Measurements from ENCODE around the gene PEAK1.

The PEAK1 gene

GRCh38 chr15:77144492-77145070 is 275.3 kb downstream of the PEAK1 start:
- intact Hi-C loops (cut with DNase I) = no loop called here
- DNase-seq = no peak

- no peak for DNase-seq
- intact Hi-C loops (cut with DNase I) = no loop called here
These were observed 275.9 kb downstream of the PEAK1 start for GRCh38 chr15:77144026-77144425.

GRCh38 chr15:77143616-77144015 is 276.3 kb downstream of the PEAK1 start:
- DNase-seq = no peak
- intact Hi-C loops (cut with DNase I) = no loop called here

GRCh38 chr15:77143191-77143590 is 276.7 kb downstream of the PEAK1 start:
- DNase-seq = no peak
- intact Hi-C loops (cut with DNase I) = no loop called here

- no peak for DNase-seq
- intact Hi-C loops (cut with DNase I) = no loop called here
These were observed 279.7 kb downstream of the PEAK1 start for GRCh38 chr15:77140220-77140619.

GRCh38 chr15:77139312-77139711 is 280.6 kb downstream of the PEAK1 start:
- intact Hi-C loops (cut with DNase I) = no loop called here
- DNase-seq = no peak

- DNase-seq = no peak
- intact Hi-C loops (cut with DNase I) = no loop called here
These were observed 281.8 kb downstream of the PEAK1 start for GRCh38 chr15:77138167-77138522.

- intact Hi-C loops (cut with DNase I) = no loop called here
- DNase-seq = no peak
These were observed 284.7 kb downstream of the PEAK1 start for GRCh38 chr15:77135181-77135580.

GRCh38 chr15:77130315-77130930 is 289.5 kb downstream of the PEAK1 start:
- intact Hi-C loops (cut with DNase I) = no loop called here

GRCh38 chr15:77127626-77128025 is 292.3 kb downstream of the PEAK1 start:
- intact Hi-C loops (cut with DNase I) = no loop called here
- no peak for DNase-seq

More at GRCh38 chr15:77130315-77130930, 289.5 kb downstream of the PEAK1 start:
- DNase-seq = no peak

- no peak for DNase-seq
- intact Hi-C loops (cut with DNase I) = no loop called here
These were observed 293.2 kb downstream of the PEAK1 start for GRCh38 chr15:77126529-77127326.

GRCh38 chr15:77123854-77124253 is 296.1 kb downstream of the PEAK1 start:
- intact Hi-C loops (cut with DNase I) = no loop called here
- no peak for DNase-seq

- intact Hi-C loops (cut with DNase I) = no loop called here
- DNase-seq = no peak
These were observed 297.3 kb downstream of the PEAK1 start for GRCh38 chr15:77122576-77122975.

- DNase-seq = no peak
- intact Hi-C loops (cut with DNase I) = no loop called here
These were observed 298.3 kb downstream of the PEAK1 start for GRCh38 chr15:77121599-77121998.

- intact Hi-C loops (cut with DNase I) = no loop called here
- no peak for DNase-seq
These were observed 299.3 kb downstream of the PEAK1 start for GRCh38 chr15:77120576-77120975.

- no peak for DNase-seq
- intact Hi-C loops (cut with DNase I) = loop anchor here (1.0 to 5.0 kb wide), 3 partner anchors 68 to 424 kb away; no protein-coding TSS in a partner anchor
These were observed 300.5 kb downstream of the PEAK1 start for GRCh38 chr15:77119446-77119845.

- intact Hi-C loops (cut with DNase I) = loop anchor here (1.0 to 5.0 kb wide), 3 partner anchors 68 to 424 kb away; no protein-coding TSS in a partner anchor
- peak in 4 of 10 donors; percentile 25 to 48 (median 30) for DNase-seq
These were observed 301.0 kb downstream of the PEAK1 start for GRCh38 chr15:77118882-77119321.

GRCh38 chr15:77115179-77115578 is 304.7 kb downstream of the PEAK1 start:
- no peak for DNase-seq
- intact Hi-C loops (cut with DNase I) = loop anchor here (5.0 kb wide), 2 partner anchors 72 to 382 kb away; no protein-coding TSS in a partner anchor

GRCh38 chr15:77112838-77113504 is 306.9 kb downstream of the PEAK1 start:
- no peak for DNase-seq
- intact Hi-C loops (cut with DNase I) = no loop called here

- DNase-seq = no peak
- intact Hi-C loops (cut with DNase I) = no loop called here
These were observed 308.1 kb downstream of the PEAK1 start for GRCh38 chr15:77111789-77112188.

All from posterior cingulate gyrus (tissue), 11 donors.